Loucy (cell line): Measurements from ENCODE around the gene PCDH7.

Experiments
- H2AFZ ChIP-seq: fragments of 200-600 bp; sonication (generic); 2 replicates; pipeline ENCODE4 v1.6.0; 2016; ENCODE audit warnings: antibody characterized with exemption, mild to moderate bottlenecking, low read length, moderate library complexity
- H3F3A ChIP-seq: fragments of 200-600 bp; 2 replicates; pipeline ENCODE4 v1.6.0; 2016; ENCODE audit warnings: antibody characterized with exemption, low read depth, mild to moderate bottlenecking
- H3K27me3 ChIP-seq: fragments of 200-600 bp; sonication (generic); 2 replicates; pipeline ENCODE4 v1.6.1; 2014; ENCODE audit warnings: low read length, mild to moderate bottlenecking; ENCODE audit not compliant: insufficient read depth, poor library complexity, severe bottlenecking
- H3K36me3 ChIP-seq: fragments of 200-600 bp; sonication (generic); 2 replicates; pipeline ENCODE4 v1.6.1; 2016; ENCODE audit warnings: low read length; ENCODE audit not compliant: insufficient read depth
- H3K4me1 ChIP-seq: fragments of 200-600 bp; sonication (generic); 2 replicates; pipeline ENCODE4 v1.5.1; 2014; ENCODE audit warnings: low read length, mild to moderate bottlenecking; ENCODE audit not compliant: insufficient read depth, poor library complexity, severe bottlenecking
- H3K4me2 ChIP-seq: fragments of 200-600 bp; sonication (generic); 2 replicates; pipeline ENCODE4 v1.6.0; 2014; ENCODE audit warnings: antibody characterized with exemption, low read length, low read depth, mild to moderate bottlenecking; ENCODE audit not compliant: poor library complexity, severe bottlenecking
- H3K4me3 ChIP-seq: fragments of 200-600 bp; sonication (generic); 2 replicates; pipeline ENCODE4 v1.5.1; 2014; ENCODE audit warnings: low read length, mild to moderate bottlenecking, mixed read lengths; ENCODE audit not compliant: poor library complexity, severe bottlenecking
- H3K79me2 ChIP-seq: fragments of 200-600 bp; sonication (generic); 2 replicates; pipeline ENCODE4 v1.6.1; 2014; ENCODE audit warnings: low read length; ENCODE audit not compliant: insufficient read depth
- H3K9ac ChIP-seq: fragments of 200-600 bp; sonication (generic); 2 replicates; pipeline ENCODE4 v1.6.0; 2014; ENCODE audit warnings: mild to moderate bottlenecking, low read depth, low read length, moderate library complexity; ENCODE audit not compliant: poor library complexity, severe bottlenecking
- H3K9me2 ChIP-seq: fragments of 200-600 bp; sonication (generic); replicated peaks from 2 replicates; pipeline ENCODE4 v1.6.1; 2016; ENCODE audit warnings: low read depth, low read length, mixed read lengths
- H3K9me3 ChIP-seq: fragments of 200-600 bp; sonication (generic); 2 replicates; pipeline ENCODE4 v1.6.1; 2014; ENCODE audit warnings: mild to moderate bottlenecking, antibody characterized with exemption, low read length, low read depth; ENCODE audit not compliant: insufficient read depth
- H4K20me1 ChIP-seq: fragments of 200-600 bp; sonication (generic); 2 replicates; pipeline ENCODE4 v1.6.0; 2014; ENCODE audit warnings: antibody characterized with exemption, low read length, mild to moderate bottlenecking; ENCODE audit not compliant: insufficient read depth, poor library complexity, severe bottlenecking
- EZH2phosphoT487 ChIP-seq: fragments of 200-600 bp; IDR thresholded peaks from 2 replicates; pipeline ENCODE4 v1.6.1; 2018; ENCODE audit warnings: antibody characterized with exemption, mild to moderate bottlenecking, moderate library complexity, borderline replicate concordance
- TF ChIP-seq, protein P1 (sequence below): fragments of 200-600 bp; sonication (generic); conservative IDR thresholded peaks from 2 replicates; pipeline ENCODE4 v1.5.1; 2014; ENCODE audit warnings: mild to moderate bottlenecking, antibody characterized with exemption, low read length

PCDH7 gene

GRCh38 chr4:30724247-30724646 is 4.1 kb downstream of the PCDH7 start:
- H3K4me1 ChIP-seq, result no peaks in the 10 kb centered on the region
- no peaks in the 10 kb centered on the region for H3K79me2 ChIP-seq
- H3K27me3 ChIP-seq, result no peaks in the 10 kb centered on the region
- no peaks in the 10 kb centered on the region for H3K36me3 ChIP-seq
- no peak overlapping the region for H3K9ac ChIP-seq
- no peak overlapping the region for H3K4me3 ChIP-seq
- no peak overlapping the region for H2AFZ ChIP-seq
- TF ChIP-seq EZH2phosphoT487, result no peak
- TF ChIP-seq, protein P1, sequence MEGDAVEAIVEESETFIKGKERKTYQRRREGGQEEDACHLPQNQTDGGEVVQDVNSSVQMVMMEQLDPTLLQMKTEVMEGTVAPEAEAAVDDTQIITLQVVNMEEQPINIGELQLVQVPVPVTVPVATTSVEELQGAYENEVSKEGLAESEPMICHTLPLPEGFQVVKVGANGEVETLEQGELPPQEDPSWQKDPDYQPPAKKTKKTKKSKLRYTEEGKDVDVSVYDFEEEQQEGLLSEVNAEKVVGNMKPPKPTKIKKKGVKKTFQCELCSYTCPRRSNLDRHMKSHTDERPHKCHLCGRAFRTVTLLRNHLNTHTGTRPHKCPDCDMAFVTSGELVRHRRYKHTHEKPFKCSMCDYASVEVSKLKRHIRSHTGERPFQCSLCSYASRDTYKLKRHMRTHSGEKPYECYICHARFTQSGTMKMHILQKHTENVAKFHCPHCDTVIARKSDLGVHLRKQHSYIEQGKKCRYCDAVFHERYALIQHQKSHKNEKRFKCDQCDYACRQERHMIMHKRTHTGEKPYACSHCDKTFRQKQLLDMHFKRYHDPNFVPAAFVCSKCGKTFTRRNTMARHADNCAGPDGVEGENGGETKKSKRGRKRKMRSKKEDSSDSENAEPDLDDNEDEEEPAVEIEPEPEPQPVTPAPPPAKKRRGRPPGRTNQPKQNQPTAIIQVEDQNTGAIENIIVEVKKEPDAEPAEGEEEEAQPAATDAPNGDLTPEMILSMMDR, result no peak
- H3F3A ChIP-seq, result no peaks in the 10 kb centered on the region
- no peak overlapping the region for H3K4me2 ChIP-seq
- H3K9me2 ChIP-seq, result no peaks in the 10 kb centered on the region
- H4K20me1 ChIP-seq, result no peaks in the 10 kb centered on the region
- H3K9me3 ChIP-seq, result no peaks in the 10 kb centered on the region

DNA sequence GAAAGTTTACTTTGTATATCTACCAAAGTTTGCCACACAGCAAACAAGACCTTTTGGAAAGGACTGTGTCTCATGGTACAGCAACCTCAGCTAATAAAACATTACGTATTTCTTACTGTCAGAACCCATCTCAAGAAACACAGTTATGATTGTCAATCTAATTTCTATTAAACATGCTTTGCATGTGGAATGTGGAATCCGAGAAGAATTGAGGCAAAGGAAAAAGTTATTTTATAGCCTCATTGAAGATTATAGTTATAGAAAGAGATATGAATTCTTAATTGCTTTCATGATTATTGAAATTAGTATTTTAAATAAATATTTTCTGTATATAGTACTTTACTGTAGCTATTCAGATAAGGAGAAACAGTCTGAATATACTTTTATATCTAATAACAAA is 5.4 kb downstream of the PCDH7 start:
- H3K9ac ChIP-seq, result no peak overlapping the region
- H3K79me2 ChIP-seq, result no peaks in the 10 kb centered on the region
- H3K9me3 ChIP-seq, result no peaks in the 10 kb centered on the region
- no peaks in the 10 kb centered on the region for H3K36me3 ChIP-seq
- no peaks in the 10 kb centered on the region for H3K9me2 ChIP-seq
- no peak overlapping the region for H2AFZ ChIP-seq
- no peaks in the 10 kb centered on the region for H3F3A ChIP-seq
- no peak overlapping the region for H3K4me2 ChIP-seq
- no peak overlapping the region for H3K4me3 ChIP-seq
- no peaks in the 10 kb centered on the region for H4K20me1 ChIP-seq
- no peaks in the 10 kb centered on the region for H3K4me1 ChIP-seq
- no peaks in the 10 kb centered on the region for H3K27me3 ChIP-seq
- no peak for TF ChIP-seq EZH2phosphoT487
- TF ChIP-seq, protein P1, result no peak

DNA sequence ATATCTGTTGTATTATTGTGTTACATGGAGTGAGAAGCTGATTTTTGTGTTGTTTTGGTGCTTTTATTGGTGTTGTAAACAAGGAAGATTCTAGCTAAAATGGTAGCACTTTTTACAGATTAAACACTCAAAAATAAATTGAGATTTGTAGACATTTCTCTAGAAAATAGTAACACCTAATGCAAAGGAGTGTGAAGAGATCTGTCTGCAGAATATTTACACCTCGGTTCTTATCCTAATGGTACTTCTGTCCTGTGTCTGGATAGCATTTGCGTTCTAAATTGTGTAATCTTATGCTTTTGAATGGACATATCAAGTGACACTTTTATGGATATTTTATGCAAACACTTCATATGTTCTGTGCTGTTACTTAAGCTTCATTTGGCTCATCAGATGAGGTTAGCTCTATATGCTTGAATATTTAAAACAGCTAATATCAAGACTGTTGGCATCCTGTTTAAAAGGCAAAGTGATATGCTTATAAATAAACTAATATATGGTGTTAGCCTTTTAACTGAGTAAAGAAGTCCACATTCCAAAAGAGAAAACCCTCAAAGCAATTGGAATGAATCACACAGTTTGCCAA is 6.0 kb downstream of the PCDH7 start:
- no peaks in the 10 kb centered on the region for H3K9me3 ChIP-seq
- no peak overlapping the region for H3K9ac ChIP-seq
- no peak overlapping the region for H3K4me3 ChIP-seq

More for the DNA sequence above, 6.0 kb downstream of the PCDH7 start:
- H3K9me2 ChIP-seq, result no peaks in the 10 kb centered on the region
- no peaks in the 10 kb centered on the region for H4K20me1 ChIP-seq
- no peaks in the 10 kb centered on the region for H3F3A ChIP-seq
- no peak overlapping the region for H3K4me2 ChIP-seq
- TF ChIP-seq EZH2phosphoT487, result no peak
- TF ChIP-seq, protein P1, result no peak
- H3K79me2 ChIP-seq, result no peaks in the 10 kb centered on the region
- no peaks in the 10 kb centered on the region for H3K4me1 ChIP-seq
- H3K27me3 ChIP-seq, result no peaks in the 10 kb centered on the region
- H2AFZ ChIP-seq, result no peak overlapping the region
- H3K36me3 ChIP-seq, result no peaks in the 10 kb centered on the region
